Muscle layer of colon (tissue), 2 donors: ENCODE data around the gene FSTL4.

ENCODE experiments used
- H3K27ac ChIP-seq: one replicate; pipeline ENCODE4 v1.7.0; 2013; ENCODE audit warnings: low read depth, mild to moderate bottlenecking, low read length, moderate library complexity
- H3K27me3 ChIP-seq, 2 donors: one replicate each; pipeline ENCODE4 v1.7.0; 2013; ENCODE audit warnings: low read length in 2 of 2, mild to moderate bottlenecking in 2 of 2; ENCODE audit not compliant: insufficient read depth in 2 of 2, control insufficient read depth in 1 of 2
- H3K36me3 ChIP-seq: one replicate; pipeline ENCODE4 v1.7.0; 2013; ENCODE audit warnings: mild to moderate bottlenecking, low read length; ENCODE audit not compliant: insufficient read depth
- H3K4me1 ChIP-seq: one replicate; pipeline ENCODE4 v1.7.0; 2013; ENCODE audit warnings: mild to moderate bottlenecking, low read length; ENCODE audit not compliant: insufficient read depth
- H3K4me3 ChIP-seq, 2 donors: one replicate each; pipeline ENCODE4 v1.7.0; 2013; ENCODE audit warnings: low read length in 2 of 2, low read depth in 1 of 2, mild to moderate bottlenecking in 1 of 2, moderate library complexity in 1 of 2
- H3K9ac ChIP-seq: one replicate; pipeline ENCODE4 v1.7.0; 2013; ENCODE audit warnings: low read length
- H3K9me3 ChIP-seq: one replicate; pipeline ENCODE4 v1.7.0; 2013; ENCODE audit warnings: mild to moderate bottlenecking, low read length
- donor health status: abdominal sarcoma.
- donor health status: Adenocarcinoma of cecum.

The FSTL4 gene

GRCh38 chr5:133373121-133373870, 239.0 kb downstream of the FSTL4 start:
- Histone ChIP-seq H3K4me1 (peaks cover 11% of the 10 kb centered on the region), H3K27ac (no peak overlapping the region), H3K4me3 (no peak overlapping the region), H3K27me3 (no peaks in the 10 kb centered on the region), H3K9ac (no peak overlapping the region), H3K9me3 (peaks cover 4% of the 10 kb centered on the region), H3K36me3 (no peaks in the 10 kb centered on the region)

- Histone ChIP-seq H3K27ac (no peak overlapping the region), H3K4me1 (peaks cover 11% of the 10 kb centered on the region), H3K36me3 (no peaks in the 10 kb centered on the region), H3K9me3 (peaks cover 4% of the 10 kb centered on the region), H3K4me3 (no peak overlapping the region), H3K27me3 (no peaks in the 10 kb centered on the region), H3K9ac (no peak overlapping the region)
Observed at GRCh38 chr5:133372293-133372937, 239.9 kb downstream of the FSTL4 start.

GRCh38 chr5:133371371-133372155, 240.8 kb downstream of the FSTL4 start:
- H3K4me3 ChIP-seq: no peak overlapping the region
- H3K9ac ChIP-seq: no peak overlapping the region
- peaks cover 11% of the 10 kb centered on the region for H3K4me1 ChIP-seq
- H3K27me3 ChIP-seq: no peaks in the 10 kb centered on the region
- H3K9me3 ChIP-seq: peaks cover 4% of the 10 kb centered on the region
- H3K36me3 ChIP-seq: no peaks in the 10 kb centered on the region
- no peak overlapping the region for H3K27ac ChIP-seq

GRCh38 chr5:133370904-133371303, 241.4 kb downstream of the FSTL4 start:
- peaks cover 2% of the 10 kb centered on the region for H3K9me3 ChIP-seq
- H3K9ac ChIP-seq: no peak overlapping the region
- H3K27me3 ChIP-seq: no peaks in the 10 kb centered on the region
- H3K36me3 ChIP-seq: no peaks in the 10 kb centered on the region
- peaks cover 11% of the 10 kb centered on the region for H3K4me1 ChIP-seq
- no peak overlapping the region for H3K27ac ChIP-seq
- H3K4me3 ChIP-seq: no peak overlapping the region

GRCh38 chr5:133370036-133370831, 242.1 kb downstream of the FSTL4 start:
- no peaks in the 10 kb centered on the region for H3K27me3 ChIP-seq
- H3K27ac ChIP-seq: no peak overlapping the region
- H3K4me3 ChIP-seq: no peak overlapping the region
- no peaks in the 10 kb centered on the region for H3K9me3 ChIP-seq
- H3K4me1 ChIP-seq: peaks cover 11% of the 10 kb centered on the region
- H3K36me3 ChIP-seq: no peaks in the 10 kb centered on the region
- no peak overlapping the region for H3K9ac ChIP-seq

- H3K27me3 ChIP-seq: no peaks in the 10 kb centered on the region
- no peaks in the 10 kb centered on the region for H3K36me3 ChIP-seq
- H3K9me3 ChIP-seq: no peaks in the 10 kb centered on the region
- peaks cover 11% of the 10 kb centered on the region for H3K4me1 ChIP-seq
- H3K27ac ChIP-seq: no peak overlapping the region
- H3K4me3 ChIP-seq: no peak overlapping the region
- no peak overlapping the region for H3K9ac ChIP-seq
Observed at GRCh38 chr5:133368916-133369783, 243.2 kb downstream of the FSTL4 start.

GRCh38 chr5:133367984-133368383, 244.4 kb downstream of the FSTL4 start:
- no peak overlapping the region for H3K27ac ChIP-seq

GRCh38 chr5:133367071-133367786, 245.1 kb downstream of the FSTL4 start:
- no peaks in the 10 kb centered on the region for H3K36me3 ChIP-seq
- H3K4me1 ChIP-seq: peaks cover 7% of the 10 kb centered on the region

More at GRCh38 chr5:133367984-133368383, 244.4 kb downstream of the FSTL4 start:
- Histone ChIP-seq H3K9me3 (no peaks in the 10 kb centered on the region), H3K36me3 (no peaks in the 10 kb centered on the region), H3K27me3 (no peaks in the 10 kb centered on the region), H3K4me1 (peaks cover 11% of the 10 kb centered on the region), H3K4me3 (no peak overlapping the region), H3K9ac (no peak overlapping the region)

GRCh38 chr5:133366438-133366837, 245.9 kb downstream of the FSTL4 start:
- Histone ChIP-seq H3K9ac (no peak overlapping the region), H3K9me3 (no peaks in the 10 kb centered on the region), H3K36me3 (no peaks in the 10 kb centered on the region), H3K4me3 (no peak overlapping the region), H3K27me3 (no peaks in the 10 kb centered on the region), H3K4me1 (peaks cover 7% of the 10 kb centered on the region), H3K27ac (no peak overlapping the region)

More at GRCh38 chr5:133367071-133367786, 245.1 kb downstream of the FSTL4 start:
- Histone ChIP-seq H3K27ac (no peak overlapping the region), H3K9me3 (no peaks in the 10 kb centered on the region), H3K4me3 (no peak overlapping the region), H3K27me3 (no peaks in the 10 kb centered on the region), H3K9ac (no peak overlapping the region)

- Histone ChIP-seq H3K4me1 (peaks cover 7% of the 10 kb centered on the region), H3K4me3 (no peak overlapping the region), H3K36me3 (no peaks in the 10 kb centered on the region), H3K27ac (no peak overlapping the region), H3K9me3 (no peaks in the 10 kb centered on the region), H3K9ac (no peak overlapping the region), H3K27me3 (no peaks in the 10 kb centered on the region)
Observed at GRCh38 chr5:133365738-133366137, 246.6 kb downstream of the FSTL4 start.
